OCI-LY1 (cell line): ENCODE measurements around the gene CHMP1A.

ENCODE experiments used
- H2AFZ ChIP-seq: fragments of 200-600 bp; sonication (generic), shearing (Covaris generic); 2 replicates; pipeline ENCODE4 v1.6.0; 2014; ENCODE audit warnings: antibody characterized with exemption, mild to moderate bottlenecking, low read length
- H3F3A ChIP-seq: fragments of 200-600 bp; sonication (generic), shearing (Covaris generic); 2 replicates; pipeline ENCODE4 v1.6.0; 2014; ENCODE audit warnings: mild to moderate bottlenecking, antibody characterized with exemption, low read length, moderate library complexity; ENCODE audit not compliant: insufficient read depth
- H3K27ac ChIP-seq: fragments of 200-600 bp; sonication (generic); 2 replicates; pipeline ENCODE4 v1.5.1; 2014; ENCODE audit warnings: low read length, mixed run types, mild to moderate bottlenecking, low read depth; ENCODE audit not compliant: poor library complexity, severe bottlenecking
- H3K27me3 ChIP-seq: fragments of 200-600 bp; sonication (generic); 2 replicates; pipeline ENCODE4 v1.6.0; 2014; ENCODE audit warnings: antibody characterized with exemption, mild to moderate bottlenecking, low read length, moderate library complexity; ENCODE audit not compliant: insufficient read depth
- H3K36me3 ChIP-seq: fragments of 200-600 bp; sonication (generic); 2 replicates; pipeline ENCODE4 v1.6.1; 2014; ENCODE audit warnings: mild to moderate bottlenecking, antibody characterized with exemption, low read length, moderate library complexity, mixed read lengths; ENCODE audit not compliant: insufficient read depth
- H3K4me1 ChIP-seq: fragments of 200-600 bp; sonication (generic); 2 replicates; pipeline ENCODE4 v1.5.1; 2014; ENCODE audit warnings: mild to moderate bottlenecking, low read length, moderate library complexity; ENCODE audit not compliant: insufficient read depth, severe bottlenecking
- H3K4me2 ChIP-seq: fragments of 200-600 bp; sonication (generic), shearing (Covaris generic); 2 replicates; pipeline ENCODE4 v1.6.1; 2014; ENCODE audit warnings: low read length
- H3K4me3 ChIP-seq: fragments of 200-600 bp; sonication (generic); 2 replicates; pipeline ENCODE4 v1.5.1; 2014; ENCODE audit warnings: low read length, low read depth, mild to moderate bottlenecking, mixed read lengths; ENCODE audit not compliant: poor library complexity, severe bottlenecking
- H3K79me2 ChIP-seq: fragments of 200-600 bp; shearing (Covaris generic); 2 replicates; pipeline ENCODE4 v1.6.1; 2016; ENCODE audit warnings: mixed run types, low read length, mixed read lengths; ENCODE audit not compliant: insufficient read depth
- H3K9ac ChIP-seq: fragments of 200-600 bp; sonication (generic), shearing (Covaris generic); 2 replicates; pipeline ENCODE4 v1.6.1; 2014; ENCODE audit warnings: mild to moderate bottlenecking, low read length, mixed read lengths
- H3K9me2 ChIP-seq: fragments of 200-600 bp; sonication (generic), shearing (Covaris generic); 2 replicates; pipeline ENCODE4 v1.6.1; 2014; ENCODE audit warnings: low read depth, mild to moderate bottlenecking, low read length, mixed read lengths
- H3K9me3 ChIP-seq: fragments of 200-600 bp; shearing (Covaris generic); 2 replicates; pipeline ENCODE4 v1.6.1; 2014; ENCODE audit warnings: low read length, mixed read lengths
- H4K20me1 ChIP-seq: fragments of 200-600 bp; sonication (generic), shearing (Covaris generic); 2 replicates; pipeline ENCODE4 v1.6.0; 2016; ENCODE audit warnings: mild to moderate bottlenecking, low read length; ENCODE audit not compliant: insufficient read depth
- CTCF ChIP-seq: fragments of 200-600 bp; sonication (generic), shearing (Covaris generic); IDR thresholded peaks from 2 replicates; pipeline ENCODE4 v1.5.1; 2017; ENCODE audit warnings: mild to moderate bottlenecking, antibody characterized with exemption, low read length, moderate library complexity, mixed read lengths
- EZH2 ChIP-seq: fragments of 200-600 bp; sonication (generic), shearing (Covaris generic); IDR thresholded peaks from 2 replicates; pipeline ENCODE4 v1.8.0; 2017; ENCODE audit warnings: borderline replicate concordance, mixed run types, mild to moderate bottlenecking, antibody characterized with exemption, low read length, moderate library complexity, mixed read lengths

CHMP1A gene

DNA sequence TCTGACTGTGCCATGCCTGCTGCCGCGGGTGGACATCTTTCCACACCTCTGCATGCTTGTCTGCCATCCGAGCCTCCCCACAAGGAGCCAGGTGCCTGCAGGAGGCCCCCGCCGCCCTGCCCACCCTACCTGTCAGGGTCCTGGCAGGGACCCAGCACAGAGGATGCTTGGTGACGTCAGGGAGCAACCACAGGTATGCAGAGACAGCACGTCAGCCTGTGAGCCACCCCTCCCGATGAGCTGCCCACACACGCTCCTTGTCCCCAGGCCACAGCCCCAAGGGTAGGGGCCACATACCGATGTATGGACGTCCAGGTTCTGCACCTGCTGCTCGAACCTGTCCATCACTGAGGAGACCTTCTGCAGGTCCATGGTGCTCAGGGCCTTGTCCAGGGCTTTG lies 10.6 kb downstream of the CHMP1A start:
- H3K9ac ChIP-seq: no peak overlapping the region
- TF ChIP-seq EZH2: no peak
- no peak for TF ChIP-seq CTCF
- H3K79me2 ChIP-seq: no peaks in the 10 kb centered on the region
- no peaks in the 10 kb centered on the region for H3K9me3 ChIP-seq
- H4K20me1 ChIP-seq: no peaks in the 10 kb centered on the region
- no peaks in the 10 kb centered on the region for H3K9me2 ChIP-seq
- H3K27me3 ChIP-seq: peaks cover 1% of the 10 kb centered on the region; the same call in 1 of the 2 replicates
- H3K27ac ChIP-seq: no peak overlapping the region
- no peaks in the 10 kb centered on the region for H3F3A ChIP-seq
- H3K4me3 ChIP-seq: no peak overlapping the region
- H3K4me1 ChIP-seq: no peaks in the 10 kb centered on the region
- no peak overlapping the region for H2AFZ ChIP-seq
- H3K36me3 ChIP-seq: peaks cover 36% of the 10 kb centered on the region
- no peak overlapping the region for H3K4me2 ChIP-seq

- no peaks in the 10 kb centered on the region for H3K79me2 ChIP-seq
- no peaks in the 10 kb centered on the region for H3K9me2 ChIP-seq
- H3K36me3 ChIP-seq: peaks cover 36% of the 10 kb centered on the region
- H3K9me3 ChIP-seq: no peaks in the 10 kb centered on the region
- H3F3A ChIP-seq: no peaks in the 10 kb centered on the region
- TF ChIP-seq EZH2 (no peak), CTCF (no peak)
- H3K4me2 ChIP-seq: no peak overlapping the region
- H3K27ac ChIP-seq: no peak overlapping the region
- no peaks in the 10 kb centered on the region for H4K20me1 ChIP-seq
- H2AFZ ChIP-seq: no peak overlapping the region
- no peak overlapping the region for H3K9ac ChIP-seq
- peaks cover 5% of the 10 kb centered on the region; the same call in 1 of the 2 replicates for H3K27me3 ChIP-seq
- H3K4me1 ChIP-seq: no peaks in the 10 kb centered on the region
- no peak overlapping the region for H3K4me3 ChIP-seq
Observed at GRCh38 chr16:89646270-89646669, 11.2 kb downstream of the CHMP1A start.

DNA sequence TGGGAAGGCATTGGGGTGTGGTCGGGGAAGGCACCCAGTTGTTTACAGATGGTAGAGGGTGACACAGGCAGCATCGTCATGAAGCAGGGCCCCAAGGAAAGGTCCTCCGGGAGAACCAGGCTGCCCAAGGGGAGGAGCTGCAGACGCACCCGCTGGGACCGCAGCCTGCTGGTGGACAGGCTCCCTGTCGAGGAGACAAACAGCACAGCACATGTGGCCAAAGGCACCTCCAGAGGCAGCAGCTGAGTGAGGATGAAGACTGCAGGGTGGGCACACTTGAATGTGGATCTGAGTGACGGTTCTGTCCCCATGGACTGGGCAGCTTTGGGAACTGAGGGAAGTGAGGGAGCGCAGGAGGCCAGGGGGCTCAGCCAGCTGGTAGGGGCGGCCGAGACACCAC lies 12.4 kb downstream of the CHMP1A start:
- Histone ChIP-seq H3F3A (no peaks in the 10 kb centered on the region), H3K27me3 (peaks cover 5% of the 10 kb centered on the region; the same call in 1 of the 2 replicates), H2AFZ (no peak overlapping the region), H3K36me3 (peaks cover 29% of the 10 kb centered on the region), H3K4me1 (no peaks in the 10 kb centered on the region), H3K79me2 (no peaks in the 10 kb centered on the region), H3K4me3 (no peak overlapping the region), H3K4me2 (no peak overlapping the region), H4K20me1 (no peaks in the 10 kb centered on the region), H3K9me3 (no peaks in the 10 kb centered on the region), H3K9me2 (no peaks in the 10 kb centered on the region), H3K27ac (no peak overlapping the region), H3K9ac (no peak overlapping the region)
- TF ChIP-seq CTCF: no peak
- no peak for TF ChIP-seq EZH2
